HG02642 (cell line): Measurements from ENCODE around the gene CFAP46.

Experiments used
- ATAC-seq: cut with Tn5 transposase; IDR thresholded peaks from one replicate; pipeline ENCODE4 v1.9.1; 2021; ENCODE audit warnings: mild to moderate bottlenecking; ENCODE audit not compliant: unreplicated experiment, poor library complexity

Gene CFAP46

GRCh38 chr10:132918617-132919373 lies 23.6 kb downstream of the CFAP46 start:
- ATAC-seq, result no peak

- ATAC-seq, result no peak
Observed at GRCh38 chr10:132918264-132918616, 24.1 kb downstream of the CFAP46 start.

- no peak for ATAC-seq
Observed at GRCh38 chr10:132916956-132917666, 25.3 kb downstream of the CFAP46 start.

- ATAC-seq, result no peak
Observed at GRCh38 chr10:132916421-132916841, 25.9 kb downstream of the CFAP46 start.

- no peak for ATAC-seq
Observed at GRCh38 chr10:132915411-132915810, 27.0 kb downstream of the CFAP46 start.

- no peak for ATAC-seq
Observed at GRCh38 chr10:132914732-132915131, 27.6 kb downstream of the CFAP46 start.

- ATAC-seq, result no peak
Observed at GRCh38 chr10:132913559-132914115, 28.7 kb downstream of the CFAP46 start.

- no peak for ATAC-seq
Observed at GRCh38 chr10:132912713-132913558, 29.4 kb downstream of the CFAP46 start.

- no peak for ATAC-seq
Observed at GRCh38 chr10:132912225-132912712, 30.1 kb downstream of the CFAP46 start.

GRCh38 chr10:132911786-132912097 lies 30.6 kb downstream of the CFAP46 start:
- no peak for ATAC-seq

- ATAC-seq, result no peak
Observed at GRCh38 chr10:132910901-132911785, 31.2 kb downstream of the CFAP46 start.

- ATAC-seq, result no peak
Observed at GRCh38 chr10:132910186-132910880, 32.0 kb downstream of the CFAP46 start.

GRCh38 chr10:132909491-132910071 lies 32.8 kb downstream of the CFAP46 start:
- no peak for ATAC-seq

- ATAC-seq, result no peak
Observed at GRCh38 chr10:132908621-132909295, 33.6 kb downstream of the CFAP46 start.

GRCh38 chr10:132907821-132908620 lies 34.3 kb downstream of the CFAP46 start:
- ATAC-seq, result no peak

- ATAC-seq, result no peak
Observed at GRCh38 chr10:132906836-132907235, 35.5 kb downstream of the CFAP46 start.

- ATAC-seq, result no peak
Observed at GRCh38 chr10:132906106-132906505, 36.3 kb downstream of the CFAP46 start.
